ENCODE data around the gene TPD52L1.

DNA sequence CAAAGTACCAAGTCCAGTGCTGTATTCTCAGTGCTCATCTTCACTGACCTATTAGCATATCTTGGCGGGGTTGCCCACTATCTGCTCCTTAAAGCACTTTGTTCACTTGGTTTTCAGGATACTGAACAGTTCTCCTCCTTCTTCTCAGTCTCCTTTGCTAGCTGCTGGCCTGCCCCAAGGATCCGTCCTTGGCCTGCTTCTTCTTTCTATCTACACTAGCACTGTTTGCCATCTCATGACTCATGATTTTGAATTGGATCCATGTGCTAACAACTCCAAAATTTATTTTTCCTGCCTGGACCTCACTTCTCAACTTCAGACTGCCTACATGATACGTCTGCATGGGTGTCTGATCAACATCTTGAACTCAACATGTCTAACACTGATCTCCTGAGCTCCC lies 15.5 kb downstream of the TPD52L1 start:
- TF ChIP-seq, protein P1, sequence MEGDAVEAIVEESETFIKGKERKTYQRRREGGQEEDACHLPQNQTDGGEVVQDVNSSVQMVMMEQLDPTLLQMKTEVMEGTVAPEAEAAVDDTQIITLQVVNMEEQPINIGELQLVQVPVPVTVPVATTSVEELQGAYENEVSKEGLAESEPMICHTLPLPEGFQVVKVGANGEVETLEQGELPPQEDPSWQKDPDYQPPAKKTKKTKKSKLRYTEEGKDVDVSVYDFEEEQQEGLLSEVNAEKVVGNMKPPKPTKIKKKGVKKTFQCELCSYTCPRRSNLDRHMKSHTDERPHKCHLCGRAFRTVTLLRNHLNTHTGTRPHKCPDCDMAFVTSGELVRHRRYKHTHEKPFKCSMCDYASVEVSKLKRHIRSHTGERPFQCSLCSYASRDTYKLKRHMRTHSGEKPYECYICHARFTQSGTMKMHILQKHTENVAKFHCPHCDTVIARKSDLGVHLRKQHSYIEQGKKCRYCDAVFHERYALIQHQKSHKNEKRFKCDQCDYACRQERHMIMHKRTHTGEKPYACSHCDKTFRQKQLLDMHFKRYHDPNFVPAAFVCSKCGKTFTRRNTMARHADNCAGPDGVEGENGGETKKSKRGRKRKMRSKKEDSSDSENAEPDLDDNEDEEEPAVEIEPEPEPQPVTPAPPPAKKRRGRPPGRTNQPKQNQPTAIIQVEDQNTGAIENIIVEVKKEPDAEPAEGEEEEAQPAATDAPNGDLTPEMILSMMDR (IDR thresholded peaks at IDR 0.05; ENCODE audit: low read depth, low read length, poor library complexity, severe bottlenecking) = no peak
- no peak for TF ChIP-seq EZH2phosphoT487 (IDR thresholded peaks at IDR 0.05; ENCODE audit: borderline replicate concordance, low read length)
